ENCODE results near the gene IFNA13. TPM values are rescaled to one million over a fixed set of nuclear protein-coding genes. Genes with fewer than 3 reads are reported as not detected.

IFNA13 gene
- total RNA-seq, 2 donors from 2014 or later, result not detected

- intact Hi-C loops (cut with DNase I), result no loop called here
- Histone ChIP-seq H3K9me3 (no peaks in the 10 kb centered on the region), H3K36me3 (no peaks in the 10 kb centered on the region), H3K9ac (ENCODE audit: low read depth in 2 of 2, low read length in 2 of 2) (no peak overlapping the region), H3K27me3 (no peaks in the 10 kb centered on the region), H3K4me1 (peaks cover 20% of the 10 kb centered on the region), H3K27ac (no peak overlapping the region), H3K4me3 (no peak overlapping the region)
- TF ChIP-seq, protein P1, sequence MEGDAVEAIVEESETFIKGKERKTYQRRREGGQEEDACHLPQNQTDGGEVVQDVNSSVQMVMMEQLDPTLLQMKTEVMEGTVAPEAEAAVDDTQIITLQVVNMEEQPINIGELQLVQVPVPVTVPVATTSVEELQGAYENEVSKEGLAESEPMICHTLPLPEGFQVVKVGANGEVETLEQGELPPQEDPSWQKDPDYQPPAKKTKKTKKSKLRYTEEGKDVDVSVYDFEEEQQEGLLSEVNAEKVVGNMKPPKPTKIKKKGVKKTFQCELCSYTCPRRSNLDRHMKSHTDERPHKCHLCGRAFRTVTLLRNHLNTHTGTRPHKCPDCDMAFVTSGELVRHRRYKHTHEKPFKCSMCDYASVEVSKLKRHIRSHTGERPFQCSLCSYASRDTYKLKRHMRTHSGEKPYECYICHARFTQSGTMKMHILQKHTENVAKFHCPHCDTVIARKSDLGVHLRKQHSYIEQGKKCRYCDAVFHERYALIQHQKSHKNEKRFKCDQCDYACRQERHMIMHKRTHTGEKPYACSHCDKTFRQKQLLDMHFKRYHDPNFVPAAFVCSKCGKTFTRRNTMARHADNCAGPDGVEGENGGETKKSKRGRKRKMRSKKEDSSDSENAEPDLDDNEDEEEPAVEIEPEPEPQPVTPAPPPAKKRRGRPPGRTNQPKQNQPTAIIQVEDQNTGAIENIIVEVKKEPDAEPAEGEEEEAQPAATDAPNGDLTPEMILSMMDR (IDR thresholded peaks at IDR 0.05), result no peak
- no peak for DNase-seq
Observed at GRCh38 chr9:21331676-21332402, 36.0 kb downstream of the IFNA13 start.

- intact Hi-C loops (cut with DNase I), result no loop called here
- Histone ChIP-seq H3K4me3 (no peak overlapping the region), H3K9me3 (no peaks in the 10 kb centered on the region), H3K9ac (ENCODE audit: low read depth in 2 of 2, low read length in 2 of 2) (no peak overlapping the region), H3K27me3 (no peaks in the 10 kb centered on the region), H3K36me3 (no peaks in the 10 kb centered on the region), H3K27ac (no peak overlapping the region), H3K4me1 (peaks cover 9% of the 10 kb centered on the region)
- DNase-seq, result no peak
- TF ChIP-seq, protein P1 (IDR thresholded peaks at IDR 0.05), result peak; percentile 67
Observed at GRCh38 chr9:21326526-21327139, 41.2 kb downstream of the IFNA13 start.

DNA sequence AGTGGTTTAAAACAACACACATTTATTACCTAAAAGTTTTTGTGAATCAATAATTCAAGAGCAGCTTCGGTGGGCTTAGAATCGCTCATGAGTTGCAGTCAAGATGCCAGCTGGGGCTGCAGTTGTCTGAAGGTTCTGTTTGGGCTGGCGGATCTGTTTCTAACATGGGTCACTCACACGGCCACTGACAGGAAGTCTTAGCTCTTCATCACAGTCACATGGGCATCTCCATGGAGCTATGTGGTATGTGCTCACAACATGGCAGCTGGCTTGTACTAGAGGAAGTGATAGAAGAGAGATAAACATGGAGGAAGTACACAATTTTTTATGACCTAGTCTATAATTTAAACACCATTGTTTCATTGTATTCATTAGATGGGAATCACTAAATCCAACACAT is 43.8 kb downstream of the IFNA13 start:
- H3K36me3 ChIP-seq, result no peaks in the 10 kb centered on the region
- H3K4me3 ChIP-seq, result no peak overlapping the region
- H3K27me3 ChIP-seq, result no peaks in the 10 kb centered on the region
- TF ChIP-seq, protein P1 (IDR thresholded peaks at IDR 0.05), result no peak
- no peak for DNase-seq
- H3K9me3 ChIP-seq, result no peaks in the 10 kb centered on the region
- H3K9ac ChIP-seq (ENCODE audit: low read depth in 2 of 2, low read length in 2 of 2), result no peak overlapping the region
- H3K4me1 ChIP-seq, result no peaks in the 10 kb centered on the region
- intact Hi-C loops (cut with DNase I), result loop anchor here (2.0 to 5.0 kb wide), 2 partner anchors 73 to 131 kb away; no protein-coding TSS in a partner anchor
- no peak overlapping the region for H3K27ac ChIP-seq

- no peak overlapping the region for H3K4me3 ChIP-seq
- TF ChIP-seq, protein P1 (IDR thresholded peaks at IDR 0.05), result no peak
- no peak for DNase-seq
- H3K4me1 ChIP-seq, result no peaks in the 10 kb centered on the region
- intact Hi-C loops (cut with DNase I), result loop anchor here (5.0 kb wide), 1 partner anchor 74 kb away; no protein-coding TSS in a partner anchor
- no peaks in the 10 kb centered on the region for H3K9me3 ChIP-seq
- H3K9ac ChIP-seq (ENCODE audit: low read depth in 2 of 2, low read length in 2 of 2), result no peak overlapping the region
- no peaks in the 10 kb centered on the region for H3K27me3 ChIP-seq
- no peak overlapping the region for H3K27ac ChIP-seq
- no peaks in the 10 kb centered on the region for H3K36me3 ChIP-seq
Observed at GRCh38 chr9:21322911-21323461, 44.9 kb downstream of the IFNA13 start.

DNA sequence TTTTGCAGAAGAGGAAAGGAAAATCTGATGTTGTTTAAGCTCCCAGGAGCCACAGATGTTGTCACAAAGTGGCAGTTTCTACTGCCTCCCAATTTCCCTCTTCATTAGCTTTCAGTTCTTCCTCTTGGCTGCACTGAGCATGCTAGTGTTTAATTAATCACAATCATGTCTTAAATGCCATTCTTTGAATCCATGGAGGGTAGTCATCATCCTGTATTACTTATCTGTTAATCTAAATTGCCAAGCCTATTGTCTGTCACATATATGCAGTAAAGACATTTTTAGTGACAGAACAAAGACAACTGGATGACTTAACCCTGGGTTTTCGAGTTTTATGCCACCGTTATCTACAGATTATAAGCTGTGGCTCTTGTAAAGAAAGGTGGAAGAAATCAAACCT is 47.4 kb downstream of the IFNA13 start:
- H3K9me3 ChIP-seq, result no peaks in the 10 kb centered on the region
- no peak overlapping the region for H3K27ac ChIP-seq
- TF ChIP-seq, protein P1 (IDR thresholded peaks at IDR 0.05), result no peak
- DNase-seq, result no peak
- H3K4me3 ChIP-seq, result no peak overlapping the region
- H3K4me1 ChIP-seq, result no peaks in the 10 kb centered on the region
- H3K27me3 ChIP-seq, result no peaks in the 10 kb centered on the region
- H3K36me3 ChIP-seq, result no peaks in the 10 kb centered on the region
- intact Hi-C loops (cut with DNase I), result loop anchor here (5.0 kb wide), 1 partner anchor 77 kb away; no protein-coding TSS in a partner anchor
- no peak overlapping the region for H3K9ac ChIP-seq (ENCODE audit: low read depth in 2 of 2, low read length in 2 of 2)
